ENCODE data around the gene TBC1D22A.

The TBC1D22A gene

DNA sequence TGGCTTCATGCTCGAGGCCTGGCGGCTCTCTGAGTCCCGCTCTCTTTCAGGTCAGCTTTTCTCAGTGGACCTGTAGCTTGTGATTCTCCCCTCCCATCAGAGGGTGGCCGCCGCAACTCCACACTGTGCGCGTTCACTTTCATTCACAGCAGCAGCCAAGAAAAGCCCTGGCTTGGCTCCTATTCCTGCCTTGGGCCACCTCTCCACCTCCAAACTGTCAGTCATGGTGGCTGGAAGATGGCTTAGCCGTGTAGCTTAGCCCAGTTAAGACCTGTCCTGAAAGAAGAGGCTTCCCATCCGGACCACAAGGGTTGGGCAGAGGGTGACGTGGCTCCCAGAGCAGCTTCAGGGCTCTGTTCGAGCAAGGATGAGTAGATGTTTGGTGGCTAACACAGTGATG lies 125.5 kb downstream of the TBC1D22A start:
- DNase-seq (ENCODE audit: low read depth), result no peak

DNA sequence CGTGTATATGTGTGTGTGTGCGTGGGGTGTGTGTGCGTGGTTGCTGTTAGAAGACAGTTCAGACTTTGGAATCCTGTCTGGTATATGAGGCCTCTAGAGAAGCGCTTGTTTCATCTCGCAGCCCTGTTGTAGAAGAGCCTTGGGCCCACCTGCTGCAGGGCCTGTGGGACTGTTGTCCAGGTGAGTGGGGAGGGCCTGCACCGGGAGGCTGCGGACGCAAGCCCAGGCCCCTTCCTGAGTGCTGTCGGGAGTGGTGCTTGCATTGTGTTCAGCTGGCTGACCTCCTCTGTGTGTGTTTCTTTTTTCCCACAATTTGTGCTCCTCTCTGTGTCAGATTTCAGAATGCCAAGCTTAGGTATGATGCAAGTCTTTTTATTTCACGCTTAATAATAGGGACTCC lies 128.4 kb downstream of the TBC1D22A start:
- no peak for DNase-seq (ENCODE audit: low read depth)

DNA sequence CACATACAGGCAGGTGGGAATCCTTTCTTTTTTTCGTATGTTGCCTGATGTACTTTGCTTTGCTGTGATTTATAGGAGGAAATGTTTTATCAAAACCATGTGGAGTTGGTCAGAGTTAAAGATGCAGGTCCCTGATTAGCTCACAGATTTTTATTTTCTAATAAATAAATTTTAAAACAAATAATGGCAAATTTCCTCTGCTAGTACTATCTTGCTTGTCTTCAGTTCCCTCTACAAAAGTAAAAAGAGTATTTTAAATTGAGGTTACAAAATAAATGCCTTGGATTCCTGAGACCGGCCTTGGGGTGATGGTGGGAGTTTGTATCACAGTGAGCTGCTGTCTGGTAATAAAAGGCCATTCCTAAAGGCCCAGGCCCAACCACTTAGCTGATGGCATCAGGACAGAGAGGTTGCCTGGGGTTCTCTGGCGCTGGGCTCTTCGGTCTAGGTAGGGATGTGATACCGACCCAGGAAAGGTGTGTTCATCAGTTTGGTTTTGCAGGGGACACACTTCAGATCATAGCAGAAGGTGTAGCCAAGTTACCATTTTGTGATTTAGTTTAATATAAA lies 129.0 kb downstream of the TBC1D22A start:
- DNase-seq (ENCODE audit: low read depth), result no peak

DNA sequence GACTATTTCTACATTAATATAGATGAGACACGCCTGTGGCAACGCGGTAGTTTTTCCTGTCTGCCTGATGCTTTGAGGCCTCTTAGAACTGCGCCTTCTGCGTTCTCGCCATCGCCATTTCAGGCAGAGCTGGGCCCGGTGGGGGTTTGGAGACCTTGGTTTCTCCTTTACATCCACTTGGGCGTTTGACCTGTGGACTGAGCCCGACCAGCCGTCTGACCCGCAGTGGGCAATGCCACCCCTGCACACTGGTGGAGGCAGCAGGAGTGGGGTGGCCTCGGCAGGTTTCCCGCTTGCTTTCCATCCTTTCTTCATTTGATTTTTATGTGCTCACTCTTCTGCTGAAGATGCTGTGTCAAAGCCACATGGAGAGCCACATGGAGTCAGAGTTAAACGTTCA lies 130.4 kb downstream of the TBC1D22A start:
- DNase-seq (ENCODE audit: low read depth), result no peak

DNA sequence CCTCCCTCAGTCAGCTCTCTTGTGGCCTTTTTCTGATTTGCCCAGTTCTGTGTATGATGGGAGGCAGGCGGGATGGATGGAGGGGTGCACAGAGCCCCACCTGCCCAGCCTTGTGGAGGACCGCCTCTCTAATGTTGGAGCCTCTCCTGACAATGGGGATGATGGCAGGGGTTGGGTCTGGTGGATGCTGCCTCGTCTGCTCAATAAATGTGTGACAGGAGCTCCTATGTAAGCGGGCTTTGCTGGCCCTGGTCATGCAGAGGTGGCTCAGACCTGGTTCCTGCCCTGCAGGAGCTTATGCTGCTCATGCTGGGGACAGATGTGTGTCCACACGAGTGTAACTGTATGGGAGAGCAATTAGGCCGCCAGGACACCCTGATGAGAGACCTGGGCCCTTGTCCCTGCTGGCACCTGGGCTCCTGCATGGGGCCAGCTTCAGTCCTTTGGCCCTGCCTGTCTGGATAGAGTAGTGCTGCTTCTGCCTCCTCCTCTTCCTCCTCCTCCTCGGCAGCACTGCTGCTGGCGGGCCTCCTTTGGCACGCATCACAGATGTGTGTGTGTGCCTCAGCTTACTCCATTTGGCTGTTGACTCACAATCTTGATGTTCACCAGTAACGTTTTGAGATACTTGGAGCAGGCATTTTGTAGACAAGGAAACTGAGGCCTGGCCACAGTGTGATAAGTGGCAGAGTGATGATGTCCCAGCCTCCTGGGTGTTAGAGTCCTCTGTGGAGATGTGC lies 131.0 kb downstream of the TBC1D22A start:
- no peak for DNase-seq (ENCODE audit: low read depth)

DNA sequence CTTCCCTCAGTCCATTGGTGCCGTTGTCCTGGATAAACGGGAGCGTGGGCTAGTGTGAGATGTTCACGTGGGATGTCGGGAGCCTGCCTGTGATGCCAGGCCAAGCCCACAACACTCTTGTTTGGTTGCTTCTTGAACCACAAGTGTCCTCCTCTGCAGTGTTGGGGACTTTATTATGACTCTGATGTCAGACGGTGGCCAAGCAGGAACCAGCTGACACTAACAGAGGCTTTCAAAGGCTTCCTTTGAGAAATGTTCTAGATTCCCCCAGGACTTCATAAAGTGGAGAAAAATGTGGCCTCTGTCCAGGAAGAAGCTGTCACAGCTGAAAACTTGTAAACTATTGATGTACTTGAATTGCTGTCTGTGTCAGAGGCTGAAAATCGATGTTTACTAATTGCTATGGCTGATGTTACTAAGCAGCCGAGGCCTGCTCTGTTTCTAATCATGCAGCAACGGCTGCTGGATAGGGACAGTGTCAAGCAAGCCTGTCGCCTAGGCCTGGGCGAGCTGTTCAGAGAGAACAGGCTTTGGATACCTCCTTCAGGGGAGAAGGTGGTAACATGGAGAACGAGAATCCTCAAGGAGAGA lies 131.7 kb downstream of the TBC1D22A start:
- peak; percentile 68 for DNase-seq (ENCODE audit: low read depth)

DNA sequence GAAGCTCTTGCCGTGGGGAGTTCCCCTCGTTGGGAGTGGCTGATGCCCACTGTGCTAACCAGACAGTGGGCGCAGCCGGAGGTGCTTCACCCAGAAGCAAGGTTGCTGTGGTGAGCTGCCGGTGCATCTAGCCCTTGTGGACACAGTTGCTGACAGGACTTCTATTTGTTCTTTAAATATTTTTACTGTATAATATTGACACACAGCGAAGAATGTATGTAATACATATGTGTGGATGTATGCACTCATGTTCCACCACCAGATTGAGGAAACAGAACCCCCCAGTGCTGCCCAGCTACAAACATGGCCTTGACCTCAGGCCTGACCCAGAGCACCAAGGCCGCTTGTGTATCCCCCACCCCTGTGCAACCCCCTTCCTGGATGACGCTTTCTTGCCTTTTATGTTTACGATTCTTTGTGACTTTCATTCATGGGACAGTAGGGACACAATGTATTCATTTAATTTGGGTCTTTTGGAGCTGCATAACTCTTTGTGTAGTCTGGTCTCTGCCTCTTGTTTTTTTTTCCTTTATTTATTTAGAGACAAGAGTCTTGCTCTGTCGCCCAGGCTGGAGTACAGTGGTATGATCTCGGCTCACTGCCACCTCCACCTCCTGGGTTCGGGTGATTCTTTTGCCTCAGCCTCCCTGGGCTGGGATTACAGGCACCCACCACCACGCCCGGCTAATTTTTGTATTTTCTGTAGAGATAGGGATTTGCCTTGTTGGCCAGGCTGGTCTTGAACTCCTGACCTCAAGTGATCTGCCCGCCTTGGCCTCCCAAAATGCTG lies 132.6 kb downstream of the TBC1D22A start:
- no peak for DNase-seq (ENCODE audit: low read depth)

DNA sequence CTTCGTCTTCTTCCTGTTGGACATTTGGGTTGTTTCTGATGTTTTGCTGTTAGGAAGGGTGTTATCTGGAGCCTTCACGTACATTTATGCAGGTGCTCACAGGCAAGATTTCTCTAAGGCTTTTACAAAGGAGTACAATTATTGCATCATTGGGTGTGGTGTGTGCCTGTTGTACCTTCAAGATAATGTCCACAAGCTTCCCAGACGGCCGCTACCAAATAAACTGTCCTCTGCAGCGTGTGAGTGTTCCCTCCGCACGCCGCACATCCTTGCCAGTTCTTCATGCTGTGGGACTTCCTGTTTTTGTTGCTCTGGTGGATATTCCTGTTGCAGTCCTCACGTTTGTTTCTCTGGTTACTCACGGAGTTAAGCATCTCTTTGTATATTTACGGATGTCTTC lies 133.3 kb downstream of the TBC1D22A start:
- DNase-seq (ENCODE audit: low read depth), result no peak

DNA sequence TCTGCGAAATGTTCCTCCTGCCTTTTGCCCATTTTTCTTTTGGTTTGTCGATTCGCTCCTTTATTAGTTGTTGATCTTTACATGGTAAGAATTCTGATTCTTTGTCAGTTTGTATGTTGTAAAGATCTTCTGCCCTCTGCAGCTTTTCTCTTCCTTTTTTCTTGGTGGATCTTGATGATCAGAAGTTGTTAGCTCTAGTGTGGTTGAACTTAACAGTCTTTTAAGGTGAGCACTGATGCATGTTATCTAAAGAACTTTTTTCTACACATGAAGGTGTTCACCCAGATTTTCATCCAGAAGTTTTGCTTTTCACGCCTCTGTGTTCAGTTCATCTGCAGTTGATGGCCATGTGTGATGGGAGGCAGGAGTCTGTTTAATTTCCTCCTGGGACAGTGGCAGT lies 133.7 kb downstream of the TBC1D22A start:
- DNase-seq (ENCODE audit: low read depth), result no peak

DNA sequence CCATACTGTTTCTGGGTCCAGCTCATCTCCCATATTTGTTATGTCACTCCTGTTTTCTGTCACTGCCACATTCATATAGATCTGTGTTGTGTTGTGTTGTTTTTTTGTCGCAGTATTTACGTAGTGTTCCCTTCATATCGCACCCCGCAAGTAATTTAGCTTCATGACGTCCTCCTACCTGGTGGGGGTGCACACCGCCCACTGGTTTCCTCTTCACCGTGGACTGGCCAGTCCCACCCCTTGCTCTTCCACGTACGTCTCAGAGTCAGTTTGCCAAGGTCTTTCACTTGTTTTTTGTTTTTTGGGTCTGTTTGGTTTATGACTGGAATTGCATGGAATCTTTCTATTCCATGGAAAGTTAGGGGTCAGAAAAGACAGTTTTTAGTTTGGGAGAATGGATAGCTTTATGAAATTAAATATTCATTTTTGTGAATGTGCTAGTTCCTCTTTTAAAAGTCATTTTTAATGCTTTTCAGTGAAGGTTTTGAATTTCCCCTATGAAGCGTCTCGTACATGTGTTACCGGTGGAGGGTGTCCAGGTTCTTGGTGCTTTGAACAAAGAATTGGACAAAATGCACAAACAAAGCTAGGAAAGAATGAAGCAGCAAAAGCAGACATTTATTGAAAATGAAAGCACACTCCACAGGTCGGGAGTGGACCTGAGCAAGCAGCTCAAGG lies 134.3 kb downstream of the TBC1D22A start:
- no peak for DNase-seq (ENCODE audit: low read depth)

DNA sequence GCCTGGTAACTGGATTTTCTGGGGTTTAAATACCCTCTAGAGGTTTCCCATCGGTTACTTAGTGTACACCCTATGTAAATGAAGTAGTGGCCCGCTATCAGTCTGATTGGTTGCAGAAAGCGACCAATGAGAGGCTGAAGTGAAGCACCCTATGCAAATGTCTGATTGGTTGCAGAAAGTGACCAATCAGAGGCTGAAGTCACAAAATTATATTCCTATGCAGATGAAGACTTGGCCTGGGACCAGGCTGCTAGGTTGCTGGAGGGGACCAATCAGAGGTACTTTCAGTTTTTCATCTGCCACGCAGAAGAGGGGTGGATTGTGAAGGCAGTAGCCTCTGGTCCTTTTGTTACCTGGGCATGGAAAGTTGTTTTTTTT lies 134.8 kb downstream of the TBC1D22A start:
- DNase-seq (ENCODE audit: low read depth), result no peak

DNA sequence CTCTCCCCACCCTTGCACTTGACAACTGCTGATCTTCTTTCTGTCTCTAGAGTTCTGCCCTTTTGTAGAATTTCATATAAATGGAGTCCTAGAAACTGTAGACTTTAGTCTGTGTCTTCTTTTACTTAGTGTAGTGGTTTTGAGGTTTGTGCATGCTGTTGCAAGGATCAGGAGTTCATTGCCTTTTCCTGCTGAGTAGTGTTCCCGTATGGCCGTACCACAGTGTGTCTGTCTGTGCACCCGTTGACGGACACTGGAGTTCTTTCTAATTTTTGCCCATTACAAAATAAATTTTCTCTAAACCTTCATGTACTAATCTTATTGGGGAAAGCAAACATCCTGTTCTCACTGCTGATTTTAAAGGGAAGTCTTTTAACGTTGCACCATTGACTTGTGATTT lies 138.1 kb downstream of the TBC1D22A start:
- no peak for DNase-seq (ENCODE audit: low read depth)

DNA sequence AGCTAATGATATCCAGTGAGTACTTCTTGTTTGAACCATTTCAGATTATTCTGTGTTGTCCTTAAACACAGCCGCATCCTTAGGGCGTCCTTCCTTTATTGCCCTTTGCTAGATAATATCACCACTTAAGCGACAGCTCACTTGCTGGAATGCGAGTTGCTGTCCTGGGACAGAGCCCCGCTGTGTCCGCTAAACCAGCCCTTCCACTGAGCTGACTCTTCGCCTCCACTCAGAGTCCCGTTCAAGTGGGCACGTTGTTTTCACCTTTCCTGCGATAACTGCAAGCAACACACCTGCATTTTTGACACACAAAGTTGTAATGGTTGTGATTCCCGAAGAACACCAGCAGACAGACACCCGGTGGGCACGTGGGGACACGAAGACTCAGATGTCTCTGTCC lies 140.0 kb downstream of the TBC1D22A start:
- DNase-seq (ENCODE audit: low read depth), result no peak

DNA sequence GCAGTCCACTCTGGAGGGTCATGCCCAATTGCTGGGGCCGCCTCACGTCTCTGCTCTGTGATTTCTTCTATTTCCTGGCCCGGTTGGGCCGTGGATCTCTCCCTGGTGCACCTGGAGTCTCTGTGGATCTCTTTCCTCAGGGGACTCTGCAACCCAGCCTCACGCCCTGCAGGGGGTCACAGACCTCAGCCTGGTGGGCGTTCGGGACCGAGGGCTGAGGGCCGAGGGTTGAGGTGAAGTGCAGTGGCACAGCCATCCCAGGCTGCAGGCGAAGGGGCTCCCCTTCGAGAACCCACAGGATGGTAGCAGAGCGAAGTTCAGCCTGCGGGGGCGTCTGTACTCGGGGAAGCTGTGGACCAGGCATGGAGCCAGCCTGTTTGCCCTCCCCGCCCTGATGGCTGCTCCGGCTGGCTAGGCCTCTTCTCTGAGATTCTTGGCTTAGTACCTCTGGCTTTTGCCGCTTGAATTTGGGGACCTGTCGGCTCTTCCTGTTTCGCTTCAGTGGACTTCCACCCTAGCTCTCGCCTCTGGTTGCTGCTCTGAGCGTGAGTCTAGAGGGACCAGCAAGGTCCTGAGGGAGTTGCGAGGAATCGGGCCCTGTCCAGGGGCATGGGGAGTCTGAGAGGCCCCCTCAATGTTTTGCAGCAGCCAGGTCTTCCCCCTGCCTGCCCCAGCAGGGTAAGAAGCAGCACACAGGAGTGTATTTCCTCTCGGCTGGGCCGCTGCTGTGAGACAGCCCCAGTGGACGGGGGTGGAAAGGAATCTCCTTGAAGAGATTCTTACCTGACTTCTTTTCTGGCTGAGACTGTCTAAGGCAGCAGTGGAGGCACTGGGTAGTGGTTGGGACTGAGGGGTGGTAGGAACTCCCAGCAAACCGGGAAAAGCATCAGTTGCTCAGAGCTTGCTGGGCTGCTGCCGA lies 140.8 kb downstream of the TBC1D22A start:
- DNase-seq (ENCODE audit: low read depth), result no peak

DNA sequence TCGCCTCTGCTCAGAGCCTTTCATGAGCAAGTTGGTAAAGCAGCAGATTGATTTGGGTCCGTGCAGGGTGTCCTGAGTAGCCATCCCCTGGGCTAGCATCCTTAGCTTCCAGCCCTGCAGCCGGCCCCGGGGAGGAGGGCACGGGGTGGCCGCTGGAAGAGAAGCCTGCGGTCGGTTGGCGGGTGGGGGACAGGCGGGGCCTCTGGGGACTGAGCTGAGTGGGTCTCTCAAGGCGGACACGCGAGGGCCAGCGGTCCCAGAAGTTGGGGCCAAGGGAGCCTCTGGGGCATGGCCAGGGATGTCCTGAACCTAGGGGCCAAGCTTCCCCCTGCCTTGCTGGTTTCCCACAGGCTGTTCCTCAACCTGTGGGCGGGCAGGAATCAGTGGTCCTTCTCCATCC lies 143.0 kb downstream of the TBC1D22A start:
- no peak for DNase-seq (ENCODE audit: low read depth)

DNA sequence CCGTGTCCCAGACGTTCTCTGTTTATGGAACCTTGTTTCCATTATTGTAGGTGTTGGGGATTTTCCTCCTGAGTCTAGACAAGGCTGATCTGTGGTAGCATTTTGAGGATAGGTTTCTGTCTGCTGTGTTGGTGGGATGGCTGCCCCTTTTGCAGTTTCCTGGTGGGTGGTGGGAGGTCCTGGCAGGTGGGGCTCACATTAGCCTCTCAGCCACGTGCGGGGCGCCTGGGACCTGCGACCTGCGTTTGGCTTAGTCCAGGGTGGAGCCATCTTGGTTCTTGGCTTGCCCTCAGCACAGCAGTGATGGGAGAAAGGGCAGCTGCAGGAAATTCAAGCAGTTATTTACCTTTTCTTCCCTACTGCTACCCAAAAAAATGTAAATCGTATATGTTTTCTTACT lies 143.4 kb downstream of the TBC1D22A start:
- DNase-seq (ENCODE audit: low read depth), result no peak

DNA sequence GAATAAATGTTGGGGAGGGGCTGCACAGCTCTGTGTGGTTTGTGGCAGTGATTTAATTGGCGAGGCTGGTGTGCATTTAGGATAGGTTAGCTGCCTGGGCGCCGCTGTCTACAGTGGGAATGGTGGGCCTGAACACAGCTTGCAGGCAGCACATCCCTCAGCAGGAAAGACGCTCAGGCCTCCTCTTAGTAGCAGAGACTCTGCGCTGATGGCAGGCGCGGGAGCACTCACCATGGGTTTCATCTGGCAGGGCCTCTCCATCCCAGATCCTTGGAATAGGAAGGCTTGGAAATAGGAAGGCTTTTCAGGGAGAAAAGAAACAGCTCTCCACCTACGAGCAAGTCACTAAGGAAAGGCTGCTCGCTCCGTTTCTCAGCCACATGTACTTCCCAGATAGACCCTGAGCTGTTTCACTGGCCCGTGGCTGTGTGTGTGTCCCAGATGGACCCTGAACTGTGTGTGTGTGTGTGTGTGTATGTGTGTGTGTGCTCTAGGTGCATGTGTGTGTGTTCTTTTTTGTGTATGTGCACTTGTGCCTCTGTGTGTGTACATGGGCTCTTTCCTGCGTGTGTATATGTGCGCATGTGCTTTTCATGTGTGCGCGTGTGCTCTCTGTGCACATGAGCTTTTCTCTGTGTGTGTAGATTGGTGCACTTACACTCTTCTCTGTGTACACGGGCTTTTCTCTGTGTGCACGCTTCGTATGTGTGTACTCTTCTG lies 144.0 kb downstream of the TBC1D22A start:
- no peak for DNase-seq (ENCODE audit: low read depth)

DNA sequence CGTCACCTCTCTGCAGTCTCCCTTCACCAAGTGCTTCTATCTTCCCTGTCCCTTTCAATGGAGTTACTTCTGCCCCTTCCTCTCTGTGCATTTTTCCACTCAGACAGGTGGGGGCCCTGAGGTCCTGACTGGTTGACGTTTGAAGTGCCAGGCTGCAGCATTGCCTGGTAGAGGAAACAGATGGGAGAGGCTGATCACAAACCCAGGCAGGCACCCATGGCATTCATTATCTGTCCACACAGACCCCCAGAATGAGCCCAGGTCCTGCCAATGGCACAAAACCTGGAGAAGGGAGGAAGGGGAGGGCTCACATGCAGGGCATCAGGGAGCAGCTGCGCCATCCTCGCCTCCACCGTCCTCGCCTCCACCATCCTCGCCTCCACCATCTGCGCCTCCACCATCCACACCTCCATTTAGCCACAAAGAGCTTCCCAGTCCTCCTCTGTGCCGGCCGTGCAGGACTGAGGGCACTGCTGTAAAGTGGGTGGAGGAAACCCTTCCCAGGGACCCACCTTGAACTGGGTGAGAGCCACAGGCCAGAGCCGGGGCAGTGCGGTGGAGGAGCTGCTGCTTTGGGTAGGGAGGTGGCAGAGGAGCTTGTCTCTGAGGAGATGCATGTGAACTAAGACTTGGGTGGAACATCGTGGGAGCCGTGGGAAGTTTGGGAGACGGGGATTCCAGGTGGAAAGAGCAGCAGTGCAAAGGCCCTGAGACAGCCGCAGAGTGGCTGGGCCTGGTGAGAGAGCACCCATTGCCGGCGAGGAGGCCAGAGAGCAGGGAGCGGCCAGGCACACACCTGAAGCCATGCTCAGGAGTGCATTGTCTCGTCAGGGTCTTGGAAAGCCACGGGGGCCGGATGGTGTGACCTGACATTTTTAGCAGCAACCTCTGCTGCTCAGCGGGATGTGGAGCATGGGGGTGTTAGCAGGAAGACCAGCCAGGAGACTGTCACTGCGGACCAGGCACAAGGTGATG lies 145.1 kb downstream of the TBC1D22A start:
- DNase-seq (ENCODE audit: low read depth), result no peak

DNA sequence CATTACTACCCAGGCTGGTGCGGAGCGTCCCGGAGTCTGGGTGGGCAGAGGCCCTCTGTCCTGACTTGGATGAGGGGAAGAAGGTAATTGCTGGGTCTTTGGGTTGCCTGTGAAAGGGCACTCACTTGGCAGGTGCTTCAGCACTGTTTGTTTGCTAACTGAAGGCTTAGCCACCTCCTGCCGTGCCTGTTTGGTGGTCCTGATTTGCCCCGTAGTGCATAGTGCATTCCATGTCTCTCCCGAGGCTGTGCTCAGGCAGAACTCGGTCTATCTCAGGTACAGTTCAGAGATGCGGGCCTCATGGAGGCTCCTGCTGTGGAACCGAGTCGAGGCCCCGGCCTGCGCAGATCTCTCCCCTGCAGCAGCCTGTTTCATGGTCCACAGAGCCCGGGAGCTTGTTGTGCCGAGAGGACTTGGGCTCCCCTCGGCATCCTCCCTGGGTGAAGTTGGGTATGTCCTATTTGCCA lies 146.2 kb downstream of the TBC1D22A start:
- no peak for DNase-seq (ENCODE audit: low read depth)

Data from fibroblast of gingiva (primary cell).